HG02870 (cell line): ENCODE results near the gene ATRIP.

Source experiments
- ATAC-seq: cut with Tn5 transposase; IDR thresholded peaks from one replicate; pipeline ENCODE4 v1.9.1; 2021; ENCODE audit warnings: mild to moderate bottlenecking, moderate library complexity; ENCODE audit not compliant: unreplicated experiment

Gene ATRIP

DNA sequence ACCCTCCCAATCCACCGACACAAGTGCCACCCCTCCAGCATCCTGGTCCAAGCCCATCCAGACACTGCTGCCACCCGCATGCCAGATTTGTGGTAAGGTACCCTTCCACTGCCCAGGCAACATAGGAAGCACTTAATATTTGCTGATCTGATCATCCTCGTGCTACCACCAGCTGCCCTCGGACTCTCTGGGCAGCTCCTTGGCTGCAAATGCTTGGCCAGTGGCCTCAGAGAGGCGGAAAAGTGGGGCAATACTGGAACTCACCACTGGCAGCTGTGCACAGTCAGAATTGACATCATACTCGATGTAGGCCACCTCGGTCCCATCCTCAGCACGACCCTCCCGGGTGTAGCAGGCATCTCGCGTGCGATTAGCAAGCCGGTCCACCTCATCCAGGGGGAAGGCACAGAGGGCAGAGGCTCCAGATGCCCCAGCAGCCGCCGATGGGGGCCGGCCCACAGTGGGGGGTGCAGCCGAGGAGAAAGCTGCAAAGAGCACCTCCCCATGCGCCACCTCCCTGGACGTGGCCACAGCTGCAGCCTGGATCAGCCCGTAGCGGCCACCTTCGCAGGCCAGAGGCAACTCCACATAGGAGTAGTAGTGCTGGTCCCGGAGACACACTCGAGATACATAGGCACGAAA lies 23.2 kb upstream of the ATRIP start:
- no peak for ATAC-seq

DNA sequence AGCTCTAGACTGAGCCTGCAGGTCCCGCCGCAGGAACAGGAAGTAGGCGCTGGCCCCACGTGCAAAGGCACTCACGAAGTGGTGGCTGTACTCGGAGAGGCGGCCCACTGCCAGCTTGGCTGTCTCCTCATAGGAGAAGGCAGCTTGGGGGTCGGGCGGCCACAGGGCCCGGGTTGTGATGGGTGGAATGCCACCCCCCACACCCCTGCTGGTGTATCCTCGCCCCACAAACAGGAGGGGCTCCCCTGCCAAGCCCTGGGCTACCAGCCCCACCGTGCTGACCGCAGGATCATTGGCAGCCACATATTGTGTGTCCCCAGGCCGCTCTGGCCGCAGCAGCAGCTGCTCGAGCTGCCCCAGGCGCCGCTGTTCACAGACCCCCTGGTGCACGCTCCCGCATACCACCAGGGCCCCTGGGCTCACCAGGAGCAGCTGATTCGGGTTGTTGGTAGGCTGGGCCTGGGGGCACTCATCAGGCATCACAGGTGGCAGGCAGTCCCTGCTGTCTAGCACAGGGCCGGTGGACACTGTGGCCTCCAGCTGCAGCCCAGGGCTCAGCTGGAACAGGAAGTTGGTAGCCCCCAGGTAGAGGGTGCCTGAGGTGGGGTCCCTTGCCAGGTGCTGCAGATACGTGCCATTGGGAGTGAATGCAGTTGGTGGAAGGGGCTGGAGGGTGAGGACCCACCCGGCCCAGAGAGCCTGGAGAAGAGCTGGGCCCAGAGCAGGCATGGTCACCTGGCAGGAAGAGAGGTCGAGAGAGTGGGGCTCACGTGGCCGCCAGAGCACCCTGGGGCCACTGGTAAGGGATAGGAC lies 22.4 kb upstream of the ATRIP start:
- no peak for ATAC-seq

DNA sequence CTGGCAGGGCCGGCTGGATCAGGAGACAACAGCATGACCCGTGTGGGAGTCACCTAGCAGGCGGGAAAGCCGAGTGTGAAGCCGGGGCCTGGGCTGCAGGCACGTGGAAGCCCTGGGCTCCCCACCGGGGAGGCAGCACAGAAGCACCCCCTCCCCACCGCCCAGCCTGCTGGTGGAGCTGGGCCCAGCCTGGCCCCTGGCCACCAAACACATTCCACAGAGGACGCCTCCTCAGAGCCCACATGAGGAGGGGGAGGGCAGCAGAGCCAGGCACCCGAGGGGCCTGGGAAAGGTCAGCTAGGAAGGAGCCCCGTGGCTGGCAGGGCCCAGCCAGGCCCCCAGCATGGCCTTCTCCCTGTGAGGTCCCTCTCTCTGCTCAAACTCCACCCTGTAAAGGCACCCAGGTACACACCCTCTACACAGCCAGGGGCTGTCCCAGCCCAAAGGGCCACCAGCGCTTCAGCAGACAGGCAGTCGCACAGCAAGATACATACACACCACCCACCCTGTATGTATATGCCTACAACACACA lies 21.2 kb upstream of the ATRIP start:
- ATAC-seq: no peak

DNA sequence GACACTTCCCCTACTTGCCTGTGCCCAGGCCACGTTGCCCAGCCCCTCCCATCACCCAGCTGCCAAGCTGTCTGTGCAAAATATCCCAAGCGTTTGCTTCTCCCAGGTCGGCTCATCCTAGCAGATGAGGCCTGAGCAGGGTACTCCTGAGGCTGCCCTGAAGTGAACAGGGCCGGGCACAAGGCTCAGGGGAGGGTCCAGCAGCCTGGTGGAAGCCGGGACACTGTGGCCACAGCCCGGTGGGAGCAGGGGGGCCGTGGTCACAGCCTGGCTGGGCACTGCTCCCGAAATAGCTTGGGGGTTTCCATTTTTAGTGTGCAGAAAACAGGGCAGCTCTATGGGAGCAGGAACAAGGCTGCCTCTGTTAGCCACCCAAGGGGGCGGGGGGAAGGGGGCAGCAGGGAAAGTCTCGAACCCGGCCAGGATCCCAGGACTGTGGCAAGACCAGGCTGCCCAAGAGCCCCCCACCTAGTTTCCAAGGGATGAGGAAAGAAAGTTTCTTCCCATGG lies 20.1 kb upstream of the ATRIP start:
- no peak for ATAC-seq

DNA sequence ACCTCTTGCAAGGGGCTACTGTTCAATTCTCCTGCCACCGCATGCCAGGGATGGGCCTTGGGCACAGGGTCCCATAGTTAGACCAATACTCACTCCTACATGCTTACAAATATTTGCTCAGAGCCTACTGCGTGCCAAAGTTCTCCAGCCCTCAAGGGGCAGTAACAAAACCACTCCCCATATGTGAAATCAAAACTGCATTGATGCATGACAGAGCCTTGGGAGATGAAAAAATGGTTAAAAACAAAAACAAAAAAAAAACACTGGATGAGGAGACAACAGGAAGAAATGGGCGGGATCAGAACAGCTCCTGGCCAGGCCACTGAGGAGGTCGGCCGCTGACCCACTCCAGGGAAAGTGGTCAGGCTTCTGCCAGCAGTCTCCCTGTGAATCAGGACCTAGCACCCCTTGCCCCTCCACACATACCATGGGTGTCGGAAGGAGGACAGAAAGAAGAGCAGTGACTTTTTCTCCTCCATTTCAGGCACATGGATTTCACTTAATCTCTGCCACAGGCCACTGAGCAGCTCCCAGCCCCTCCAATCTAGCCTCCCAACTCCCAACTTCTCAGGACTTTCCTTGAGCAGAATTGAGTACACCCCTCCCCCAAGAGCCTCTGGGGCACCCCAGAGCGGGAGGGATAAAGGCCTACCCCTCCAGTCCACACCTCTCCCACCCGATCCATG lies 19.4 kb upstream of the ATRIP start:
- ATAC-seq: no peak

DNA sequence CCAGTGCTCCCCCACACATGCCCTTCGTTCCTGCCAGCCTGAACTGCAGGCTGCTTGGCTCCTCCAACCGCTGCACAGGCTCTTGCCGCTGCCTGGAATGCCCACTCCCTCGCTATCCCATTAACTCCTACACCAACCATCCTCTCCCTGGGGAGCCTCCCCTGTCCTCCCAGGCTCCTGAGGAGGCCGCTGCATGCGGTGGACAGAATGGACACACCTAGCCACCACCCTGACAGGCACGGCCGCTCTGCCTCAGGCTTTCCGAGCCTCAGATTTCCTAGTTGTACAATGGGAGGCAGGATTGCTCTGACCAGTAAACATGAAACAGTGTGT lies 18.9 kb upstream of the ATRIP start:
- ATAC-seq: no peak

DNA sequence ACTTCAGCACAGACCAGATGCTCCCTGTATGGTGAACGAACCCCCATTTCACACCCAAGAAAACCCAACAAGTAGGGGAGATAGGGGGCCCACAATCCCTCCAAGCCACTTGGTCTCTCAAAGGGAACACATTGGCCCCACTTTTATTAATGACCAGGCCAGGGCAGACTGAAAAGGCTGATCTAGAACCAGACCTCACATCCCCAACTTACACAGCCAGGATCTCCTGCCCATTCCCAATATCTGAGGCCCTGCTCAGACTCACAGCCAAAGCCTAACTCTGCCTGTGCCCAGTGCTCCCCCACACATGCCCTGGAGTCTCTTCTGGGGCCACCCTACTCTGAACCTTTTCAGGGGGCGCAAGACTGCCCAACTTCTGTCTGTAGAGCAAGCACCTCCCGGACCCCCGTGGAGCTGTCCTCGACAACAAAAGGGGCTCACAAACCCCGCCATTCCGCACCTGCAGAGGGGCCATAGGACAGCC lies 18.4 kb upstream of the ATRIP start:
- ATAC-seq: no peak

DNA sequence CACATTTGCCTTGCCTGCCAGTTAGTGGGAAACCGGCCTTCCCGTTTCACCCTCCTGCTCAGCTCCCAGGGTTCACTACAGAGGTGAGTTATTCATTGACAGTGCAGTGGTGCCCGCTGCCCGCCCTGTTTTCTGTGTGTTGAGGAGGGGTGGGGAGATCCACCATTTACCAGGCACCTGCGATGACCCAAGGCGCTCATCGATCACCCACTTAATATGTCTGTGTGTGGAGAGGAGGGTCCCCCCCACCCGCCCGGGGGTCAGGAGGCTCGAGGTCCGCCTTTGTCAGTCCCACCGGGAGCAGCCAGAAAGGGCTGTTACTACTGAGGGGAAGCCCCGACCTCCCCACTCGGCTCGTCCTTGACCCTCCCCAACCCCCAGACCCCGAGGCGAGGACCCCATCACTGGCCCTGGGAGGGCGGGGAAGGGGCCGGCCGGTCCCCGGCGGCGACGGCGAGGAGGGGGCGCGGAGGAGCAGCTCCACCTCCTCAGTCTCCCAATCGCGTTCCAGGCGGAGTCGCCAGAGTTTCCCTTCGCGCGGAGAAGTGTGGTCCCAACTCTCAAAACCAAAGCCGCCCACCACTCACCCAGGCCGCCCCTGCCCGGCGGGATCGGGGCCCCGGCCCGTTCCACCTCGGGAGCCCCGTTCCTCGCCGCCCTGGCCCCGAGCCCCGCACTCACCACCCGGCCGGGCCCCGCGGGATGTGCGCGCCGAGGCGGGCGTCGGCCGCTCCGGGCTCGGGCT lies 17.8 kb upstream of the ATRIP start:
- ATAC-seq: no peak

DNA sequence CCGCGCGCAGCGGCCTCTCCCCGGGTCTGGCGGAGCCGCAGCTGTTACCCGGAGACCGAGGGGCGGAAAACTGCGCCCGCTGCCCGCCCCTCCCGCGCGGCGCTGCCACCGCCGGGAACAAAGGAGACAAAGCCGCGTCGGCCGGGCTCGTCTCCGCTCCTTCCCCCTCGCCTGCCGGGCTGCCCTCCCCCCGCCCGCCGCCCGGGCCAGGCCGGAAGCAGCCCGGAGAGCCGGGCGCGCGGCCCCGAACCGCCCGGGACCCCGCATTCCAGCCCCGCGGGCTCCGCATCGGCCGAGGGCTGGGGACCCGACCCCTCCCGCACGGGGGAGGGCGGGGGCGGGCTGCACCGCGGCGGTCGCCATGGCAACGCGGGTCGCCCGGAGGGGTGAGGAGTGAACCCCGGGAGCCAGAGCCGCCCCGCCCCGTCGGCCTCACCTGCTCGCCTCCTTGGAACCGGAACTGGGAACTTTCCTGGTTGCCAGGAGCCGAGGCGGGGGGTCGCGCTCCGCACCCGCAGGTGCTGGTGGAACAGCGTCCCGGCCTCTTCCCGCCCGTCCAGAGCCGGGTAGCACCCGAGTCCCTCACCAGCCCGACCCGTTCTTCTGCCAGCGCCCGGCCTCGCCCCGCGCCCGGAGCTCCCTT lies 17.1 kb upstream of the ATRIP start:
- no peak for ATAC-seq

DNA sequence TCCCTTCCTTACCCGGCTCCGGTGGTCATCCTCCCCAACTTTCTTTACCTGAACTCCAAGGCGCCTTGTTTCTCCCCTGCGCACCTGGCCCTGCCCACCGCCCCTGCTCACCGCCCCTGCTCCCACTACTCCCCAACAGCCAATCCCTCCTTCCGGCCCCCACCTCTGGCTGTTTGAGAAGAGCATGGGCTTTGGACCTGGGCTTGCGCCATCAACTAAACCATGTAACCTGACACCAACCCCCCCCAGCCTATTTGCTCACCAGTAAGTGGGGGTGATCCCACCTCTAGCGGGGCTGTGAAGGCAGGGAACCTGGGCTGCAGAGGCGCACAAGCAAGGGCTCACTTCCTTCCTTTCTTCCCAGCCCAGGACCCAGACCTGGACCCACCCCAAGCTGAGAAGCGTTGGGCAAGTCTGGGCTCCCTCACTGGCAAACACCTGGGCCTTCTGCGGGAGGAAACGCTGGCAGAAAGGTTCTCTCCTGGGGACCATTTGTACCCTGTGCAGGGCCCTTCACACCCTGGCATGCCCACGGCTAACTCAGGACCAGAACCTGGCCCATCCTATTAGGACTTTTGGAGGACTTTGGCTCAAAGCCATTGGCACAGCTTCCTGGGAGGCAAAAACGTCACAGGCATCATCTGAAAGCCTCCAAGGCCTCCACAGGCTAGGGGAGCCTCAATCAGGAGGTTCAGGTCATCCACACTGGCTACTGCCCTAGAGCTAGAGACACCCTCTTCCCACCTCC lies 16.4 kb upstream of the ATRIP start, which contains the start of gene PLXNB1:
Gene PLXNB1, minus strand, starts transcription at position 127 of the 748 bp plus-strand sequence. CDS start 5,475 bp downstream, outside the sequence.
- ATAC-seq: no peak

DNA sequence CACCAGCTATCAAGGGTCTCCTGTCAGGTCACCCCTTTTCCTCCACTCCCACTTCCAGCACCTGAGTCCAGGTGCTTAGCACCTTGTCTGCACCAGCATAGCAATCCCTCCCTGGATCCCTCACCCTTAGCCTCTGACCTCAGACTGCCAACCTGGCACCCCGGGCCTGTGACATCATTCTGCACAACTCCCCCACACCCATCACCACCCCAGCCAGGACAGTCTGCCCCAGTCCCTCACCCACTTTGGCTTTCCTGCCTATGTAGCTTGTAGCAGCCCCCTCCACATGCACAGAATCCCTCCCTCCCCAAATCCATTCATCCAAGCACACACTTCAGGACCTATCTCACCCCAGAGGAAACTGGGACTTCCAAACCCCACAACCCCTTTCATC lies 15.8 kb upstream of the ATRIP start:
- ATAC-seq: no peak

DNA sequence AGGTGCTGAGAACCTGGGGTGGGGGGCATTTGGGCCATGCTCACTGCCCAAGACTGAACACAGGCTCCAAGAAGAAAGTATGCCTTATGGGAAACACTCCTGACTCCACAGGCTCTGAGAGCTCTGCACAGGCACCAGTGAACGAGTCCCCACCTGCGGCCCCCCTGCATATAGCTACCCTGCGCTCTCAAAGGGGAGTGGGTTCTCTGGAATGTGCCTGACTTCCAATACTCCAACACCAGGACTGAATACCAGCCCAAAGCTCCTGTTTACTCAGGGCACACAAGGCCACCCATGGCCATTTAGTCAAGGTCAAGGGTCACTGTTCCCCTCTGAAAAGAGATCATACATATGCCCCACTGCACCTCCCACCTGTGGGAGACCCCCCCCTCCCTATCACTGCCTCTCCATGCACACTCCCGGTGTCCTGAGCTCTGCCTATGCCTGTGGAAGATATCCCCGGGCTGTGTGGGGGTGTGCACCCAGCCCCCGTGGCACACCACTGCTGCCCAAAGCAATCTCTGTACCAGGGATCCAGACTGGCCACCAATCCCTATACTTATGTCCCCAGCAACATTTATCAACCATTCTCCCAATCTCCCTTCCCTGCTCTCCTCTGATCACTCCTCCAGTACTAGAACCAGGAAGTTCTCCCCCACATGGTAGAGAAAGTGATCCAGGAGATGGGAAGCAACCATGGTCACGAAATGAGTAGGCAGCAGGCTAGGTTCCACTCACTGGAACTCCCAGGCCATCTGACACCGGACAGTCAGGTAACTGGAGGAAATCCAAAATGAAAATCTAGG lies 15.1 kb upstream of the ATRIP start:
- no peak for ATAC-seq

DNA sequence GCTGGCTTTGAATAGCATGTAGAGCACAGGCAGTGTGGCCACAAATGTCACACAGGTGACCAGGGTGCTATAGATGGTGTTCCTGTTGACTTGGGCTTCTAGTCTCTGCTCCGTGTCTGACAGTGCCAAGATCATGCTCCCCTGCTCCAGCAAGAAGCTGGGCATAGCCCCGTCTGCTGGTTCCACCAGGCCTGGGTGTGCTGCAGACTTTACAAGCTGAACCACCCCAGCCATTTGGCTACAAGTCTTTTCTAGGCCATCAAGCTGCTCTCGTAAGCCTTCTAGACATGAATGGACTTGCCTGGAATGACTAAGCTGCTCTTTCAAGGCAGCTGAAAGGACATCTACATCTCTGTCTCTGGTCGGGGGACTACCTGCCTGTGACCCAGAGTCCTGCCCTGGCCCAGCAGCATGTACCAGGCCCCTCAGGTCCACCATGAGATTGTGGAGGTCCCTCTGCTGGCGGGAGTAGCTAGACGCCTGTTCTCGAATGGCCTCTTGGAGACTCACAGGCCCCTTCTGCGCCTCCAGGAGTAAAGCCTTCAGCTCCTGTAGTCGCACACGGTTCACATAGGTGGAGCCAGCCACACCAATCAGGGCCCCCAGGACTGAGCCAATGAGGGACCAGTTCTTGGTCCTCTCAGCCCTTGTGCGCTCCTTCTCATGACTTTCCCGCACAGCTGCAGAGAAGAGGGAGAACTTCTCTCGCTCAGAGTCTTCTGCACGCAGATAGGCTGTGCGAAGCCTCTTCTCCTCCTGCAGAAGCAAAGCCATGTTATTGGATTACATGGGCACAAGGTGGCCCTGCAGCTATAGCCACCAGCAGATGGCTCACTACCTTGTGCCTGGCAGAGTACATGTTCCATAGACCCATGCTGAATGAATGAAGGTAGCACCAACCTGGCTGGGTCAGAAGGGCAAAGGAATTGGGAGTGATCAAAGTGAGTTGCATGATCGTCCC lies 13.8 kb upstream of the ATRIP start:
- ATAC-seq: no peak

DNA sequence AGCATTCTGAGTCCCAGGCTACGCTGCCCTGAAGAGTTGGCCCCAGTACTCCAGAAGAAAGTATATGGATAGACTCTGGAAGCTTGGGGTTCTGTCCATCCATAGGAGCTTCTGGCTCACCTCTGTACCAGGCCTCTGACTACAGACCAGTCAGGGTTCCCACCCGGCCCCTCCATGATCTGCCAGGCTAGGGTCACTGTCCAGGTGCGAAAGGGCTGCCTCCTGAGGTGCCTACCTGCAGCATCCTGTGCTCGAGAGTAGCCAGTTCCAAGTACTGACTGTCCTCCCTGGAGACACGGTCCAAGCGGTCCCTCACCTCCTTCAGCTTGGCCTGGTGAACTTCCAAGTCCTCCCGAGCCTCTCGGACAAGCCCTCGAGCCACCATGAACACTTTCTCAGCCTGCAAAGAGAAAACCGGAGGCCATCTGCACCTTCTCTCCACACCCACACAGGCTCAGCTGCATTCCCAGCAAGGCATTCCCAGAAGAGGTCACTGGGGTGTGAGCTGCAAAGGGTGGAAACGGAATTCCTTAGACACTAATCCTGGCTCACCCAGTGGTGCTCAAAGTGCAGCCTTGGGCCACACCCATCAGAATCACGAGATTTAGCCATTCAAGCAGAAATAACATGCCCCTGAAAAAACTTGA lies 12.9 kb upstream of the ATRIP start:
- ATAC-seq: no peak

DNA sequence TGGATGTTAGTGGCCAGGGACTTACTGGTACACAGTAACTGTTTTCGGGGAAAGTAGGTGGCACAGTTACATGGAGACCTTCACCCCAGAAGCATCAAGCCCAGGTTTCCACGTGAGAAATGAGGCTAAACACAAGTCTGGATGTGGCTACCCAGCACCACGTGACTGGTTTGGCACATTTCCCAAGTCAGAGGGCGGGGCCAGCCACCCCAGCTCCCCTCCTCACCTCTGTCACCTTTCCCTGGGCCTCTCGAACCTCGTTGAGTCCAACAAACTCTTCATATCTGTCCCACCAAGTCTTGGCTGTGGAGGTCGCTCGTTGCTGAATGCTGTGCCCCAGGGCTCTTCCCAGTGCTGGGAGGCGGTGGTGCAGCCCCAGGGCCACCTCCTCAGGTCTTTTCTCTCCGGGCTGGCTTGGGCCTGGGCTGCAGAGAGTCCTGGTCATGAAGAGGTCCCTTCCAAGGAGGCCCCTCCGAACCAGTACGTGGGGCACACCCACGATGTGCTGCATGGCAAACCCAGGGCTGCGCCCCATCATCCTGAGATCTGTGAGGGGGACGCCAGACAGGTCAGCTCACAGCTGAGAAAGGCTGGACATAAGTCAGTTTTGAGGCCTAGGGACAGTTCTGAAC lies 11.8 kb upstream of the ATRIP start:
- no peak for ATAC-seq

DNA sequence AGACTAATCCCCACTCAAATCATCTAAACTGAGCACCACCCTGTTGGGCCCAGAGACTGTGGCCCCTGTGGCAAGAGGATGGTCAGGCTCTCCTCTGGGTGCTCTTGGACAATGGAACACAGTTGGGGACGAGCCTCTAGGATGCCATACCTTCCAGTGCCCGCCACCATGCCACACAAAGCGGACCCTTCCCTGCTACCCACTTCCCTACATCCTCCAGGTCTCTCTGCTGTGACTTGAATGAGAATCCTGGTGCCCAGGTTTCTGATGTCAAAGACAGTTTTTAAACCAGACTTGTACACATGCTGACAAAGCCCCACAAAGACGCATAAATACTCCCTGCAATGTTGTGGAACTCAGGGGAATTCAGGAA lies 11.3 kb upstream of the ATRIP start:
- ATAC-seq: no peak
